HEK293 (cell line): ENCODE data around the gene NRGN.

Experiments
- BCL11A ChIP-seq: fragments of 450-650 bp; formaldehyde crosslinking; IDR thresholded peaks from 2 replicates; pipeline ENCODE4 v1.5.1; 2016; ENCODE audit warnings: low read depth, missing biosample characterization, missing genetic modification characterization
- BCL11B ChIP-seq: fragments of 450-650 bp; formaldehyde crosslinking; IDR thresholded peaks from 2 replicates; pipeline ENCODE4 v1.5.1; 2016; ENCODE audit warnings: low read depth, missing biosample characterization, missing genetic modification characterization
- KLF8 ChIP-seq: fragments of 450-650 bp; formaldehyde crosslinking; IDR thresholded peaks from 2 replicates; pipeline ENCODE4 v1.5.1; 2016; ENCODE audit warnings: missing biosample characterization, missing genetic modification characterization
- PRDM4 ChIP-seq: fragments of 450-650 bp; formaldehyde crosslinking; IDR thresholded peaks from 2 replicates; pipeline ENCODE4 v1.5.1; 2017; ENCODE audit warnings: missing biosample characterization, missing genetic modification characterization
- REST ChIP-seq: fragments of 450-650 bp; formaldehyde crosslinking; IDR thresholded peaks from 2 replicates; pipeline ENCODE4 v1.5.1; 2016; ENCODE audit warnings: missing biosample characterization, missing genetic modification characterization
- SCRT1 ChIP-seq: fragments of 450-650 bp; formaldehyde crosslinking; IDR thresholded peaks from 2 replicates; pipeline ENCODE4 v1.5.1; 2016; ENCODE audit warnings: missing biosample characterization, missing genetic modification characterization, borderline replicate concordance
- SP3 ChIP-seq: fragments of 450-650 bp; formaldehyde crosslinking; IDR thresholded peaks from 2 replicates; pipeline ENCODE4 v1.5.1; 2016; ENCODE audit warnings: missing biosample characterization, missing genetic modification characterization
- YY1 ChIP-seq: fragments of 450-650 bp; formaldehyde crosslinking; IDR thresholded peaks from 2 replicates; pipeline ENCODE4 v1.5.1; 2018; ENCODE audit warnings: missing biosample characterization, missing genetic modification characterization
- ZBTB26 ChIP-seq: fragments of 450-650 bp; formaldehyde crosslinking; optimal IDR thresholded peaks from 2 replicates; pipeline ENCODE3; 2016; ENCODE audit warnings: missing biosample characterization, mild to moderate bottlenecking, missing genetic modification characterization
- ZEB2 ChIP-seq: fragments of 450-650 bp; formaldehyde crosslinking; IDR thresholded peaks from 2 replicates; pipeline ENCODE4 v1.5.1; 2016; ENCODE audit warnings: missing biosample characterization, missing genetic modification characterization
- ZFP69B ChIP-seq: fragments of 450-650 bp; formaldehyde crosslinking; IDR thresholded peaks from 2 replicates; pipeline ENCODE4 v1.5.1; 2016; ENCODE audit warnings: missing biosample characterization, missing genetic modification characterization
- ZNF174 ChIP-seq: fragments of 450-650 bp; formaldehyde crosslinking; IDR thresholded peaks from 2 replicates; pipeline ENCODE4 v1.5.0; 2017; ENCODE audit warnings: missing biosample characterization, mild to moderate bottlenecking, missing genetic modification characterization
- ZNF239 ChIP-seq: fragments of 450-650 bp; formaldehyde crosslinking; IDR thresholded peaks from 2 replicates; pipeline ENCODE4 v1.5.1; 2016; ENCODE audit warnings: missing biosample characterization, missing genetic modification characterization
- ZNF266 ChIP-seq: fragments of 450-650 bp; formaldehyde crosslinking; IDR thresholded peaks from 2 replicates; pipeline ENCODE4 v1.5.1; 2016; ENCODE audit warnings: missing biosample characterization, missing genetic modification characterization, low read depth
- ZNF274 ChIP-seq, 2 experiments: fragments of 200-500 bp in 1 of 2; fragments of 450-650 bp in 1 of 2; sonication (Bioruptor generic) in 1 of 2; formaldehyde crosslinking in 1 of 2; IDR thresholded peaks; 2 replicates each; pipeline versions ENCODE4 v1.5.1 to v1.6.1; 2014 to 2016; ENCODE audit warnings: borderline replicate concordance in 1 of 2, inconsistent platforms in 1 of 2, low read length in 1 of 2, missing biosample characterization in 1 of 2, missing genetic modification characterization in 1 of 2
- ZNF561 ChIP-seq: fragments of 450-650 bp; IDR thresholded peaks from 2 replicates; pipeline ENCODE4 v1.5.1; 2018; ENCODE audit warnings: missing biosample characterization, missing genetic modification characterization, borderline replicate concordance
- ZNF610 ChIP-seq: fragments of 450-650 bp; formaldehyde crosslinking; IDR thresholded peaks from 2 replicates; pipeline ENCODE4 v1.5.1; 2016; ENCODE audit warnings: missing biosample characterization, missing genetic modification characterization, borderline replicate concordance
- ZNF658 ChIP-seq: fragments of 450-650 bp; formaldehyde crosslinking; IDR thresholded peaks from 2 replicates; pipeline ENCODE4; 2016; ENCODE audit warnings: missing biosample characterization, missing genetic modification characterization
- ZNF660 ChIP-seq: fragments of 450-650 bp; IDR thresholded peaks from 2 replicates; pipeline ENCODE4 v1.5.1; 2018; ENCODE audit warnings: missing biosample characterization, mild to moderate bottlenecking, missing genetic modification characterization
- TF ChIP-seq, protein P1 (sequence below): fragments of 450-650 bp; formaldehyde crosslinking; IDR thresholded peaks from 2 replicates; pipeline ENCODE4 v1.5.1; 2016; ENCODE audit warnings: missing biosample characterization, missing genetic modification characterization
- TF ChIP-seq, protein P2 (sequence below): fragments of 450-650 bp; formaldehyde crosslinking; IDR thresholded peaks from 2 replicates; pipeline ENCODE4 v1.5.1; 2016; ENCODE audit warnings: missing biosample characterization, missing genetic modification characterization
- TF ChIP-seq, protein P3 (sequence below): fragments of 450-650 bp; formaldehyde crosslinking; IDR thresholded peaks from 2 replicates; pipeline ENCODE4 v1.5.1; 2016; ENCODE audit warnings: missing biosample characterization, missing genetic modification characterization
- TF ChIP-seq, protein P4 (sequence below): fragments of 450-650 bp; formaldehyde crosslinking; IDR thresholded peaks from 2 replicates; pipeline ENCODE4 v1.5.1; 2016; ENCODE audit warnings: missing biosample characterization, missing genetic modification characterization

The NRGN gene

GRCh38 chr11:124717786-124718651 lies 21.7 kb upstream of the NRGN start (continued):
- TF ChIP-seq REST (no peak), ZNF658 (tag by site-specific recombination) (no peak), ZFP69B (tag by site-specific recombination) (0 out of 2 replicates have a peak, but pooled peaks have one; percentile 34), ZNF660 (tag by site-specific recombination) (0 out of 2 replicates have a peak, but pooled peaks have one; percentile 29), SCRT1 (no peak), ZEB2 (peak; percentile 46; the same call in 1 of the 2 replicates), SP3 (tag by site-specific recombination) (no peak), ZNF266 (no peak), ZBTB26 (tag by site-specific recombination) (peak; percentile 37), KLF8 (tag by site-specific recombination) (no peak), PRDM4 (tag by site-specific recombination) (peak; percentile 43; the same call in 1 of the 2 replicates), BCL11B (tag by site-specific recombination) (peak; percentile 42; the same call in 1 of the 2 replicates), ZNF561 (tag by site-specific recombination) (peak; percentile 51; the same call in 1 of the 2 replicates), ZNF610 (tag by site-specific recombination) (peak; percentile 65; the same call in 1 of the 2 replicates), ZNF174 (tag by site-specific recombination) (no peak), YY1 (tag by site-specific recombination) (no peak; the same call in 1 of the 2 replicates), ZNF274 (IDR thresholded peaks at IDR 0.05; ENCODE audit: low read length) (no peak), ZNF274 (tag by site-specific recombination; IDR thresholded peaks at IDR 0.05; ENCODE audit: borderline replicate concordance) (no peak), ZNF239 (tag by site-specific recombination) (no peak), BCL11A (tag by site-specific recombination) (no peak)
- TF ChIP-seq, protein P1, sequence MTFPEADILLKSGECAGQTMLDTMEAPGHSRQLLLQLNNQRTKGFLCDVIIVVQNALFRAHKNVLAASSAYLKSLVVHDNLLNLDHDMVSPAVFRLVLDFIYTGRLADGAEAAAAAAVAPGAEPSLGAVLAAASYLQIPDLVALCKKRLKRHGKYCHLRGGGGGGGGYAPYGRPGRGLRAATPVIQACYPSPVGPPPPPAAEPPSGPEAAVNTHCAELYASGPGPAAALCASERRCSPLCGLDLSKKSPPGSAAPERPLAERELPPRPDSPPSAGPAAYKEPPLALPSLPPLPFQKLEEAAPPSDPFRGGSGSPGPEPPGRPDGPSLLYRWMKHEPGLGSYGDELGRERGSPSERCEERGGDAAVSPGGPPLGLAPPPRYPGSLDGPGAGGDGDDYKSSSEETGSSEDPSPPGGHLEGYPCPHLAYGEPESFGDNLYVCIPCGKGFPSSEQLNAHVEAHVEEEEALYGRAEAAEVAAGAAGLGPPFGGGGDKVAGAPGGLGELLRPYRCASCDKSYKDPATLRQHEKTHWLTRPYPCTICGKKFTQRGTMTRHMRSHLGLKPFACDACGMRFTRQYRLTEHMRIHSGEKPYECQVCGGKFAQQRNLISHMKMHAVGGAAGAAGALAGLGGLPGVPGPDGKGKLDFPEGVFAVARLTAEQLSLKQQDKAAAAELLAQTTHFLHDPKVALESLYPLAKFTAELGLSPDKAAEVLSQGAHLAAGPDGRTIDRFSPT (tag by site-specific recombination) = peak; percentile 55; the same call in 1 of the 2 replicates
- TF ChIP-seq, protein P2, sequence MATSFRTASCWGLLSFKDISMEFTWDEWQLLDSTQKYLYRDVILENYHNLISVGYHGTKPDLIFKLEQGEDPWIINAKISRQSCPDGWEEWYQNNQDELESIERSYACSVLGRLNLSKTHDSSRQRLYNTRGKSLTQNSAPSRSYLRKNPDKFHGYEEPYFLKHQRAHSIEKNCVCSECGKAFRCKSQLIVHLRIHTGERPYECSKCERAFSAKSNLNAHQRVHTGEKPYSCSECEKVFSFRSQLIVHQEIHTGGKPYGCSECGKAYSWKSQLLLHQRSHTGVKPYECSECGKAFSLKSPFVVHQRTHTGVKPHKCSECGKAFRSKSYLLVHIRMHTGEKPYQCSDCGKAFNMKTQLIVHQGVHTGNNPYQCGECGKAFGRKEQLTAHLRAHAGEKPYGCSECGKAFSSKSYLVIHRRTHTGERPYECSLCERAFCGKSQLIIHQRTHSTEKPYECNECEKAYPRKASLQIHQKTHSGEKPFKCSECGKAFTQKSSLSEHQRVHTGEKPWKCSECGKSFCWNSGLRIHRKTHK (tag by site-specific recombination) = no peak
- TF ChIP-seq, protein P3, sequence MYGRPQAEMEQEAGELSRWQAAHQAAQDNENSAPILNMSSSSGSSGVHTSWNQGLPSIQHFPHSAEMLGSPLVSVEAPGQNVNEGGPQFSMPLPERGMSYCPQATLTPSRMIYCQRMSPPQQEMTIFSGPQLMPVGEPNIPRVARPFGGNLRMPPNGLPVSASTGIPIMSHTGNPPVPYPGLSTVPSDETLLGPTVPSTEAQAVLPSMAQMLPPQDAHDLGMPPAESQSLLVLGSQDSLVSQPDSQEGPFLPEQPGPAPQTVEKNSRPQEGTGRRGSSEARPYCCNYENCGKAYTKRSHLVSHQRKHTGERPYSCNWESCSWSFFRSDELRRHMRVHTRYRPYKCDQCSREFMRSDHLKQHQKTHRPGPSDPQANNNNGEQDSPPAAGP (tag by site-specific recombination) = peak; percentile 89
- TF ChIP-seq, protein P4, sequence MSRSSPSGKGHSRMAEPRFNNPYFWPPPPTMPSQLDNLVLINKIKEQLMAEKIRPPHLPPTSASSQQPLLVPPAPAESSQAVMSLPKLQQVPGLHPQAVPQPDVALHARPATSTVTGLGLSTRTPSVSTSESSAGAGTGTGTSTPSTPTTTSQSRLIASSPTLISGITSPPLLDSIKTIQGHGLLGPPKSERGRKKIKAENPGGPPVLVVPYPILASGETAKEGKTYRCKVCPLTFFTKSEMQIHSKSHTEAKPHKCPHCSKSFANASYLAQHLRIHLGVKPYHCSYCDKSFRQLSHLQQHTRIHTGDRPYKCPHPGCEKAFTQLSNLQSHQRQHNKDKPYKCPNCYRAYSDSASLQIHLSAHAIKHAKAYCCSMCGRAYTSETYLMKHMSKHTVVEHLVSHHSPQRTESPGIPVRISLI (tag by site-specific recombination) = no peak
